SK-N-MC (cell line): ENCODE data around the gene GRIK4.

Source experiments
- EZH2 ChIP-seq: fragments of 200-600 bp; sonication (generic); IDR thresholded peaks from one replicate; pipeline ENCODE4 v1.6.1; 2017; ENCODE audit warnings: antibody characterized with exemption
- POLR2AphosphoS5 ChIP-seq: IDR thresholded peaks from 2 replicates; pipeline ENCODE4 v1.6.1; 2012; ENCODE audit warnings: mild to moderate bottlenecking, low read depth, low read length, borderline replicate concordance

DNA sequence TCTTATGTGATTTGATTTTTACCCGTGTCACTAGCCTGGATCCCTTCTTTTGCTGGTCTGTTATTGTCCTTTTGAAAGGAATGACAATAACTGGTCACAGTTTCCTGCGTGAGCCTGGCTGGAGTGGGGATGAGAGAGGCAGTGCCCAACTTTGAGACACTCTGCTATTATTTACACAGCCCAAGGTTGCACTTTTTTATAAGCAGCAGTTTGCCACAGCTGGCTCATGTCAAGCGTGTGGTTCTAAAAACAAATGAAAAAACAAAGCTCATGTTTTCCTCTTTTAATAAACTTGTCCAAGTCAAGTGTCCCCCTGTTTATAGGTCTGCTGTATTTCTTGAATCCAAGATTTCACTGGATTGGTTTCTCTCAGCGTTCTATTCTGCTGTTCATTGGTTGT lies 201.3 kb downstream of the GRIK4 start:
- TF ChIP-seq EZH2 (no peak), POLR2AphosphoS5 (no peak)
